NCI-H1092 (cell line): ENCODE results near the gene ANKS1A.
"Not testable (repeated sequence)": the region's sequence is repeated elsewhere in the genome, so short reads cannot be mapped to it uniquely, and the experiment has no call there.

ENCODE experiments used
- DNase-seq: peaks from one replicate; lab custom pipeline; 2025; lab: John Stamatoyannopoulos, UW

ANKS1A gene

GRCh38 chr6:34888874-34889555 is at the start of gene ANKS1A:
Gene ANKS1A, plus strand, starts transcription at chr6:34889255. Its CDS starts 148 bp downstream, at chr6:34889403.
- peak; percentile 49 for DNase-seq

- no peak for DNase-seq
Observed at GRCh38 chr6:34839666-34840352, 49.2 kb upstream of the ANKS1A start.

DNA sequence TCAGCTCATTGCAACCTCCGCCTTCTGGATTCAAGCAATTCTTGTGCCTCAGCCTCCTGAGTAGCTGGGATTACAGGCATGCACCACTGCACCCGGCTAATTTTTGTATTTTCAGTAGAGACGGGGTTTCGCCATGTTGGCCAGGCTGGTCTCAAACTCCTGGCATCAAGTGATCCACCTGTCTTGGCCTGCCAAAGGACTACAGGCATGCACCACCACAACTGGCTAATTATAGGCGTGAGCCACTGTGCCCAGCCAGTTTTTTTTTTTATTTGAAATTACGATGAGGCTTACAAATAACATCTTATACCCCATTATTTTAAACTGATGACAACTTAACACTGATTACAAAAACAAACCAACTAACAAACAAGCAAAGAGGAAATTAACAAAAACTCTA is 40.0 kb upstream of the ANKS1A start:
- DNase-seq, result not testable (repeated sequence)

DNA sequence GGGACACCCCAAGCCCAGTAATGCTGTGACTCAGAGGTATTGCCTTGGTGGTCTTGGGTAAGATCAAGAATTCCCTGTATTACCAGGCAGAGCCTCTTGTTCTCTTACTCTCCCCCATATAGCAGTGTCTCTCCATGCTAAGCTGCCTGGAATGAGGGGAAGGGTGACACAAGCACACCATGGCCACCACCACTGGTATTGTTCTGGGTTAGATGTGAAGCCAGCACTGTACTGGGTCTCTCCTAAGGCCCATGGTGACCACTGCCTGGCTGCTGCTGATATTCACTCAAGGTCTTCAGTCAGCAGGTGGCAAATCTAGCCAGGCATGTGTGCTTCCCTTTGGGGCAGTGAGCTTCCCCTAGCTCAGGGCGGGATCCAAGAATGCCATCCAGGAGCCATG is 37.7 kb upstream of the ANKS1A start:
- DNase-seq, result no peak

DNA sequence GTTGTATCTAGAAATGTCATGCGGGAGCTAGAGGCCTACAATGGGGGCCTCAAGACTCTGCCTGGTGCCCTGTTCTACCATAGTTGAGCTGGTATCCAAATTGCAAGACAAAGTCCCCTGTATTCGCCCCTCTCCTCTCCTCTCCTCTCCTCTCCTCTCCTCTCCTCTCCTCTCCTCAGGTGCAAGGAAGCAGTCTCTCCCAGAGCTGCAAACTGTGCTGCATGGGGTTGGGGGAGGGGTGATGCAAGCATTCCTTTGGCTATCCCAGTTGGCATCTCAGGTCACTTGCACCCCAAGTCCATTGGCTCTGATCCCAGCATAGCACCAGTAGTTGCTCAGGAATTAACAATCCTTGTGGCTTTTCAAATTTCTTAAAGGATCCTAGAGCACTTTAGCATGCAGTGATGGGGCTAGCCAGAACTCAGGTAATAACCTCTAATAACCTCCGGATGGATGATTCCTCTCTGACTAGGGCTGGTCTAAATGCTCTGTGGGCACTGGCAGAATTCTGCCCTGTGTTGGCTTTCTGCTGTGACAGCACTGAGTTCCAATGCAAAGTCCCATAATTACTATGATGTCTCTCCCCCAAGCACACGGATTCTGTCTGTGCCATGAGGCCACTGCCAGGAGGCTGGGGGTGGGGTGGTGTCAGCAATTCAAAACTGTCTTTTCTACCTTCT is 36.5 kb upstream of the ANKS1A start:
- no peak for DNase-seq

GRCh38 chr6:34855463-34855862 is 33.6 kb upstream of the ANKS1A start:
- DNase-seq, result no peak

- DNase-seq, result no peak
Observed at GRCh38 chr6:34858681-34859080, 30.4 kb upstream of the ANKS1A start.

DNA sequence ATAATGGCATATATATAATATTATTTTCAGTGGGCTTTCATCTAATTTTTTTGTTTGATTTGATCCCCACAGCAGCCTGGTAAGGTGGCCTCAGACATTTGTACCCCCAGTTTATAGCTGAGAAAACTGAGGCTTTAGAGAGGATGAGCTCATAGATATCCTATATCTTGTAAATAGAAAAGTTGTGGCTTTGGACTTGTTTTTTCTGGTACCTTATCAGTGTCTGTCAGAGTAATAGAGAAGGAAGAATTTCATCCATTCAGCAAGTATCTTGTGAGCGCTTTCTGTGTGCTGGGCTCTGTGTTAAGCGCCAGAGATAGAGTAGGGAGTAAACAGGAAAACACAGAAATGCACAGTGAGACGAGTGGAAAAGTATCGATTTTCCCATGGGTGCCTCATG is 29.1 kb upstream of the ANKS1A start:
- no peak for DNase-seq

- no peak for DNase-seq
Observed at GRCh38 chr6:34860776-34861175, 28.3 kb upstream of the ANKS1A start.

- DNase-seq, result no peak
Observed at GRCh38 chr6:34864007-34864406, 25.0 kb upstream of the ANKS1A start.

- DNase-seq, result no peak
Observed at GRCh38 chr6:34865107-34865506, 23.9 kb upstream of the ANKS1A start.

DNA sequence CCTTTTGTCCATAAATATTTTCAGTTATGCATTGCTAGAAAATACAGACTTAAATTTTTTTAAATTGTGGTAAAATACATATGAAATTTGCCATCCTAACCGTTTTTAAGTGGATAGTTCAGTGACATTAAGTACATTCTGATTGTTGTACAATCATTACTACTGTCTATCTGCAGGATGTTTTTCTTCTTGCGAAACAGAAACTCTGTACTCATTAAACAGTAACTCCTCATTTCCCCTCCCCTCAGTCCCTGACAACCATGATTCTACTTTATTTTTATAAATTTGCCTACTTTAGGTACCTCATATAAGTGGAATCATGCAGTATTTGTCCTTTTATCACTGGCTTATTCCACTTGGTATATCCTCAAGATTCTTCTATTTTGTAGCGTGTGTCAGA is 22.5 kb upstream of the ANKS1A start:
- no peak for DNase-seq

GRCh38 chr6:34867484-34867883 is 21.6 kb upstream of the ANKS1A start:
- DNase-seq, result no peak

- DNase-seq, result no peak
Observed at GRCh38 chr6:34871853-34872252, 17.2 kb upstream of the ANKS1A start.

GRCh38 chr6:34872332-34872731 is 16.7 kb upstream of the ANKS1A start:
- DNase-seq, result no peak

GRCh38 chr6:34875292-34876213 is 13.5 kb upstream of the ANKS1A start:
- no peak for DNase-seq

GRCh38 chr6:34876472-34876871 is 12.6 kb upstream of the ANKS1A start:
- no peak for DNase-seq

GRCh38 chr6:34877259-34877658 is 11.8 kb upstream of the ANKS1A start:
- no peak for DNase-seq

DNA sequence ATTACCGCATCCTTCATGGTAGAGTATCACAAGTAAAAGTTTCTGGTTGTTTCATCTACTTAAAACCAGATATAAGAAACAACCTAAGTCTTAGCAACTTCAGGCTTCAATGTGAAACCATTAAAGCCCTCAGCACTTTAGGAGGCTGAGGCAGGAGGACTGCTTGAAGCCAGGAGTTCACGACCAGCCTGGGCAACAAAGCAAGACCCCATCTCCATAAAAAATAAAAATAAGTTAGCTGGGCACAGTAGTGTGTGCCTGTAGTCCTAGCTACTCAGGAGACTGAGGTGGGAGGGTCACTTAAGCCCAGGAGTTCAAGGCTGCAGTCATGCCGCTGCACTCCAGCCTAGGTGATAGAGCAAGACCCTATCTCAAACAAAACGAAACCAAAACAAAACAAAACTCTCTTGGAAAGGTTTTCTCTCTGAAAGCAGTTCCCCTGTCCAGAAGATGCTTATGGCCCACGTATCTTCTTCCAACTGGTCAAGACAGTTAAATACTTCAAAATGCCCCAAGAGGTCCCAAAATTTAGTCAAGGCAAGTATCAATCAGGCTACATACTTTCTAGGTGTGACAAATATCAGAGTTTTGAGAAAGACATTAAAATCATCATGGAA is 11.1 kb upstream of the ANKS1A start:
- no peak for DNase-seq

DNA sequence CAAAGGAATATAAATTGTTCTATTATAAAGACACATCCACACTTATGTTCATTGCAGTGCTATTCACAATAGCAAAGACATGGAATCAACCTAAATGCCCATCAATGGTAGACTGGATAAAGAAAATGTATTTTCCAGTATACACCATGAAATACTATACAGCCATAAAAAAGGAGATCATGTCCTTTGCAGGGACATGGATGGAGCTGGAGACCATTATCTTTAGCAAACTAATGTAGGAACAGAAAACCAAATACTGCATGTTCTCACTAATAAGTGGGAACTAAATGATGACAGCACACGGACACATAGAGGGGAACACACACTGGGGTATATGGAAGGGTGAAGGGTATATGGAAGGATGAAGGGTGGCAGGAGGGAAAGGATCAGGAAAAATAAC is 5.0 kb upstream of the ANKS1A start:
- not testable (repeated sequence) for DNase-seq

- no peak for DNase-seq
Observed at GRCh38 chr6:34884996-34885395, 4.1 kb upstream of the ANKS1A start.

DNA sequence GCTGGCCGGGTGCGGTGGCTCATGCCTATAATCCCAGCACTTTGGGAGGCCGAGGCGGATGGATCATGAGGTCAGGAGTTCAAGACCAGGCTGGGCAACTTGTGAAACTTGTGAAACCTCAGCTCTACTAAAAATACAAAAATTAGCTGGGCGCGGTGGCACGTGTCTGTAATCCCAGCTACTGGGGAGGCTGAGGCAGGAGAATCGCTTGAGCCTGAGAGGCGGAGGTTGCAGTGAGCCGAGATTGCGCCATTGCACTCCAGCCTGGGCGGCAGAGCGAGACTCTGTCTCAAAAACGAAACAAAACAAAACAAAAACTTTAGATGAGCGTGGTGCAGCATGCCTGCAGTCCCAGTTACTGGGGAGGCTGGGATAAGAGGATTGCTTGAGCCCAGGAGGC is 3.2 kb upstream of the ANKS1A start:
- not testable (repeated sequence) for DNase-seq
